Measurements from ENCODE around the gene ATP2B2. TPM values are rescaled to one million over a fixed set of nuclear protein-coding genes. Genes with fewer than 3 reads are reported as not detected.

The ATP2B2 gene
- total RNA-seq, 1 experiment from 2014 or later: not detected

DNA sequence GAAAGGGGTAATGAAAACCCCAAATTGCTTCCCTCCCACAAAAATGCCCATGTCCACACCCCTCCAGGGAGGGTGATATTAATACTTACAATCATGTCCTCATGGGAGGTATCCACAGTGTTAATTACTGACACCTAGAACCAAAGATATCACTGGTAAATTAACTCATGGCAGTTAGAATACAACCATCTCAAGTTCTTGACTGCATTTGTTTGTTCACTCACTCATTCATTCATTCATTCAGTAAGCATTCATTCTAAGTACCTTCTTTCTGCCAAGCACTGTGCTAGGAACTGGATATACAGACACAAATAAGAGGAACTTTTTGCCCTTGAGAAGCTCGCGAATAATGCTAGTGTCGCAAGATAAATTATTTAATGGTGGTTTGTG is 187.4 kb downstream of the ATP2B2 start:
- no peak for DNase-seq (ENCODE audit: low read depth, low spot score)
- Histone ChIP-seq H3K4me3 (replicated peaks in 1 of 2; ENCODE audit: low read depth in 1 of 2, low read length in 2 of 2) (no peak overlapping the region), H3K9me3 (ENCODE audit: control insufficient read depth in 1 of 2, insufficient read depth in 1 of 2, low read depth in 1 of 2, low read length in 2 of 2) (no peaks in the 10 kb centered on the region), H3K27me3 (ENCODE audit: insufficient read depth, low read length) (no peaks in the 10 kb centered on the region), H3K79me2 (ENCODE audit: insufficient read depth, low read length) (peaks cover 40% of the 10 kb centered on the region), H3K9ac (ENCODE audit: low read length) (no peak overlapping the region), H2AFZ (ENCODE audit: low read depth, low read length, poor library complexity, severe bottlenecking) (no peak overlapping the region), H3K36me3 (ENCODE audit: control insufficient read depth in 1 of 2, insufficient read depth in 2 of 2, low read length in 2 of 2) (peaks cover 41 to 54% of the 10 kb centered on the region in 2 experiments; a peak in 3 of 4 replicates), H3K4me1 (ENCODE audit: control insufficient read depth in 1 of 2, insufficient read depth in 2 of 2, low read length in 2 of 2) (peaks cover 0 to 19% of the 10 kb centered on the region in 2 experiments; a peak in 2 of 4 replicates), H3K9me2 (ENCODE audit: insufficient read depth) (no peaks in the 10 kb centered on the region), H3K4me2 (ENCODE audit: low read length) (no peak overlapping the region), H4K20me1 (ENCODE audit: insufficient read depth) (0 out of 2 replicates have a peak, but pooled peaks cover 4% of the 10 kb centered on the region), H3K27ac (ENCODE audit: low read depth, low read length) (no peak overlapping the region)
- intact Hi-C loops (cut with micrococcal nuclease): no loop called here
- BruUV-seq (replicated peaks): no TSS peak
- TF ChIP-seq SIN3A (IDR thresholded peaks at IDR 0.05; ENCODE audit: low read depth) (no peak), ELF1 (IDR thresholded peaks at IDR 0.05; ENCODE audit: borderline replicate concordance, low read depth) (no peak), CBX3 (IDR thresholded peaks at IDR 0.05; ENCODE audit: low read depth) (no peak), ZFX (IDR thresholded peaks at IDR 0.05) (no peak), EZH2phosphoT487 (IDR thresholded peaks at IDR 0.05; ENCODE audit: borderline replicate concordance) (no peak), CEBPB (IDR thresholded peaks at IDR 0.05; ENCODE audit: low read depth) (no peak)
- TF ChIP-seq, protein P1, sequence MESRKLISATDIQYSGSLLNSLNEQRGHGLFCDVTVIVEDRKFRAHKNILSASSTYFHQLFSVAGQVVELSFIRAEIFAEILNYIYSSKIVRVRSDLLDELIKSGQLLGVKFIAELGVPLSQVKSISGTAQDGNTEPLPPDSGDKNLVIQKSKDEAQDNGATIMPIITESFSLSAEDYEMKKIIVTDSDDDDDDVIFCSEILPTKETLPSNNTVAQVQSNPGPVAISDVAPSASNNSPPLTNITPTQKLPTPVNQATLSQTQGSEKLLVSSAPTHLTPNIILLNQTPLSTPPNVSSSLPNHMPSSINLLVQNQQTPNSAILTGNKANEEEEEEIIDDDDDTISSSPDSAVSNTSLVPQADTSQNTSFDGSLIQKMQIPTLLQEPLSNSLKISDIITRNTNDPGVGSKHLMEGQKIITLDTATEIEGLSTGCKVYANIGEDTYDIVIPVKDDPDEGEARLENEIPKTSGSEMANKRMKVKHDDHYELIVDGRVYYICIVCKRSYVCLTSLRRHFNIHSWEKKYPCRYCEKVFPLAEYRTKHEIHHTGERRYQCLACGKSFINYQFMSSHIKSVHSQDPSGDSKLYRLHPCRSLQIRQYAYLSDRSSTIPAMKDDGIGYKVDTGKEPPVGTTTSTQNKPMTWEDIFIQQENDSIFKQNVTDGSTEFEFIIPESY (IDR thresholded peaks at IDR 0.05; ENCODE audit: extremely low read depth, insufficient replicate concordance, low read length): no peak
- TF ChIP-seq, protein P2, sequence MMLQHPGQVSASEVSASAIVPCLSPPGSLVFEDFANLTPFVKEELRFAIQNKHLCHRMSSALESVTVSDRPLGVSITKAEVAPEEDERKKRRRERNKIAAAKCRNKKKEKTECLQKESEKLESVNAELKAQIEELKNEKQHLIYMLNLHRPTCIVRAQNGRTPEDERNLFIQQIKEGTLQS (IDR thresholded peaks at IDR 0.05): no peak
- TF ChIP-seq, protein P3, sequence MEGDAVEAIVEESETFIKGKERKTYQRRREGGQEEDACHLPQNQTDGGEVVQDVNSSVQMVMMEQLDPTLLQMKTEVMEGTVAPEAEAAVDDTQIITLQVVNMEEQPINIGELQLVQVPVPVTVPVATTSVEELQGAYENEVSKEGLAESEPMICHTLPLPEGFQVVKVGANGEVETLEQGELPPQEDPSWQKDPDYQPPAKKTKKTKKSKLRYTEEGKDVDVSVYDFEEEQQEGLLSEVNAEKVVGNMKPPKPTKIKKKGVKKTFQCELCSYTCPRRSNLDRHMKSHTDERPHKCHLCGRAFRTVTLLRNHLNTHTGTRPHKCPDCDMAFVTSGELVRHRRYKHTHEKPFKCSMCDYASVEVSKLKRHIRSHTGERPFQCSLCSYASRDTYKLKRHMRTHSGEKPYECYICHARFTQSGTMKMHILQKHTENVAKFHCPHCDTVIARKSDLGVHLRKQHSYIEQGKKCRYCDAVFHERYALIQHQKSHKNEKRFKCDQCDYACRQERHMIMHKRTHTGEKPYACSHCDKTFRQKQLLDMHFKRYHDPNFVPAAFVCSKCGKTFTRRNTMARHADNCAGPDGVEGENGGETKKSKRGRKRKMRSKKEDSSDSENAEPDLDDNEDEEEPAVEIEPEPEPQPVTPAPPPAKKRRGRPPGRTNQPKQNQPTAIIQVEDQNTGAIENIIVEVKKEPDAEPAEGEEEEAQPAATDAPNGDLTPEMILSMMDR (IDR thresholded peaks at IDR 0.05 in 2 of 3, conservative IDR thresholded peaks at IDR 0.05 in 1 of 3; ENCODE audit: borderline replicate concordance in 1 of 3, insufficient read depth in 1 of 3, low read depth in 2 of 3, low read length in 2 of 3): no peak
- ChIA-PET POLR2A (no interaction called here), CTCF (no interaction called here), RAD21 (ENCODE audit: low non-redundant PET in 1 of 2, low total read pairs in 2 of 2, uncharacterized antibody in 2 of 2, unreplicated experiment in 2 of 2) (no interaction called here)
- no peak for ATAC-seq

Data from HCT116 (cell line).